HG02571 (cell line): ENCODE results near the gene LGSN.
"Not testable (repeated sequence)": the region's sequence is repeated elsewhere in the genome, so short reads cannot be mapped to it uniquely, and the experiment has no call there.

ENCODE experiments used
- ATAC-seq: cut with Tn5 transposase; IDR thresholded peaks from one replicate; pipeline ENCODE4 v1.9.1; 2021; ENCODE audit warnings: mild to moderate bottlenecking, moderate library complexity; ENCODE audit not compliant: unreplicated experiment

The LGSN gene

GRCh38 chr6:63307581-63308246, 12.1 kb downstream of the LGSN start:
- ATAC-seq = peak; percentile 94

- no peak for ATAC-seq
Observed at GRCh38 chr6:63306420-63306819, 13.4 kb downstream of the LGSN start.

GRCh38 chr6:63305277-63305676, 14.5 kb downstream of the LGSN start:
- ATAC-seq = no peak

- ATAC-seq = no peak
Observed at GRCh38 chr6:63303476-63303875, 16.3 kb downstream of the LGSN start.

GRCh38 chr6:63299667-63300066, 20.1 kb downstream of the LGSN start:
- no peak for ATAC-seq

GRCh38 chr6:63295553-63296194, 24.1 kb downstream of the LGSN start:
- ATAC-seq = no peak

- no peak for ATAC-seq
Observed at GRCh38 chr6:63290492-63291058, 29.2 kb downstream of the LGSN start.

GRCh38 chr6:63289269-63289872, 30.4 kb downstream of the LGSN start:
- no peak for ATAC-seq

GRCh38 chr6:63280639-63281180, 39.1 kb downstream of the LGSN start:
- ATAC-seq = no peak

- no peak for ATAC-seq
Observed at GRCh38 chr6:63278916-63279315, 40.9 kb downstream of the LGSN start.

- ATAC-seq = no peak
Observed at GRCh38 chr6:63275953-63276352, 43.8 kb downstream of the LGSN start.

GRCh38 chr6:63274795-63275430, 44.9 kb downstream of the LGSN start:
- not testable (repeated sequence) for ATAC-seq

- ATAC-seq = no peak
Observed at GRCh38 chr6:63272397-63272796, 47.4 kb downstream of the LGSN start.

- ATAC-seq = peak; percentile 81
Observed at GRCh38 chr6:63269470-63269869, 50.3 kb downstream of the LGSN start.

GRCh38 chr6:63268574-63268973, 51.2 kb downstream of the LGSN start:
- ATAC-seq = peak; percentile 73

- no peak for ATAC-seq
Observed at GRCh38 chr6:63267828-63268227, 52.0 kb downstream of the LGSN start.

- ATAC-seq = no peak
Observed at GRCh38 chr6:63267046-63267445, 52.7 kb downstream of the LGSN start.

GRCh38 chr6:63263444-63263843, 56.3 kb downstream of the LGSN start:
- no peak for ATAC-seq

- ATAC-seq = no peak
Observed at GRCh38 chr6:63261820-63262219, 58.0 kb downstream of the LGSN start.

GRCh38 chr6:63259153-63259552, 60.6 kb downstream of the LGSN start:
- no peak for ATAC-seq

GRCh38 chr6:63249875-63250482, 69.8 kb downstream of the LGSN start:
- no peak for ATAC-seq
